ENCODE data around the gene EPG5. TPM values are rescaled to one million over a fixed set of nuclear protein-coding genes. Genes with fewer than 3 reads are reported as not detected.

The EPG5 gene
- total and polyA plus RNA-seq, 2 donors from 2014 or later = 4.8 to 32.5 TPM

DNA sequence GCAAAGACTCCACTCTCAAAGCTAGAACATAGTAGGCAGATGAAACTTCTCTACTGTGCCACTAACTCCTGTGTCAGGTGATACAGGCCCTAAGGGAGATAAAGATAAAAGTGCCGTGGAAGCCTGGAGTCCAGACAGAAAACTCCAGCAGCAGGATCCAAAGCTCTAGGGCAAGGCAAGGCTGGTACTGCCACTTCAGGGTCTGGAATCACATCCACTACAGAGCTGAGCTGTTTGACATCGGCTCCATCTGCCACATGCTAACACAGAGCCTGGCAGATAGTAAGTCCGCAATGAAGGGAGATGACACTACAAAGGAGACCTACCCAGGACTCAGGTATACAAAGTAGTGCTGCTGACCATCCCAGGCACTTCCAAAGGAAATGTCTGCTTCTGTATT lies 34.4 kb downstream of the EPG5 start:
- Histone ChIP-seq H3K27me3 (ENCODE audit: control insufficient read depth, insufficient read depth, low read length) (no peaks in the 10 kb centered on the region), H3K36me3 (ENCODE audit: control insufficient read depth in 2 of 3, insufficient read depth in 3 of 3, low read length in 3 of 3) (peaks cover 5 to 21% (median 18%) of the 10 kb centered on the region in 3 donors), H3K4me3 (ENCODE audit: low read length in 3 of 3) (no peak overlapping the region), H3K27ac (ENCODE audit: low read depth in 2 of 2, low read length in 2 of 2) (no peak overlapping the region), H3K9ac (ENCODE audit: low read length in 3 of 3) (no peak overlapping the region), H3K9me3 (ENCODE audit: control insufficient read depth in 2 of 3, insufficient read depth in 1 of 3, low read length in 3 of 3) (no peaks in the 10 kb centered on the region), H3K4me1 (ENCODE audit: control insufficient read depth in 2 of 3, insufficient read depth in 2 of 3, low read depth in 1 of 3, low read length in 3 of 3) (no peaks in the 10 kb centered on the region)
- intact Hi-C loops (cut with DNase I) = no loop called here
- TF ChIP-seq, protein P1, sequence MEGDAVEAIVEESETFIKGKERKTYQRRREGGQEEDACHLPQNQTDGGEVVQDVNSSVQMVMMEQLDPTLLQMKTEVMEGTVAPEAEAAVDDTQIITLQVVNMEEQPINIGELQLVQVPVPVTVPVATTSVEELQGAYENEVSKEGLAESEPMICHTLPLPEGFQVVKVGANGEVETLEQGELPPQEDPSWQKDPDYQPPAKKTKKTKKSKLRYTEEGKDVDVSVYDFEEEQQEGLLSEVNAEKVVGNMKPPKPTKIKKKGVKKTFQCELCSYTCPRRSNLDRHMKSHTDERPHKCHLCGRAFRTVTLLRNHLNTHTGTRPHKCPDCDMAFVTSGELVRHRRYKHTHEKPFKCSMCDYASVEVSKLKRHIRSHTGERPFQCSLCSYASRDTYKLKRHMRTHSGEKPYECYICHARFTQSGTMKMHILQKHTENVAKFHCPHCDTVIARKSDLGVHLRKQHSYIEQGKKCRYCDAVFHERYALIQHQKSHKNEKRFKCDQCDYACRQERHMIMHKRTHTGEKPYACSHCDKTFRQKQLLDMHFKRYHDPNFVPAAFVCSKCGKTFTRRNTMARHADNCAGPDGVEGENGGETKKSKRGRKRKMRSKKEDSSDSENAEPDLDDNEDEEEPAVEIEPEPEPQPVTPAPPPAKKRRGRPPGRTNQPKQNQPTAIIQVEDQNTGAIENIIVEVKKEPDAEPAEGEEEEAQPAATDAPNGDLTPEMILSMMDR (IDR thresholded peaks at IDR 0.05; ENCODE audit: borderline replicate concordance, extremely low read depth, insufficient read depth) = no peak
- FAIRE-seq = no peak
- DNase-seq = no peak

DNA sequence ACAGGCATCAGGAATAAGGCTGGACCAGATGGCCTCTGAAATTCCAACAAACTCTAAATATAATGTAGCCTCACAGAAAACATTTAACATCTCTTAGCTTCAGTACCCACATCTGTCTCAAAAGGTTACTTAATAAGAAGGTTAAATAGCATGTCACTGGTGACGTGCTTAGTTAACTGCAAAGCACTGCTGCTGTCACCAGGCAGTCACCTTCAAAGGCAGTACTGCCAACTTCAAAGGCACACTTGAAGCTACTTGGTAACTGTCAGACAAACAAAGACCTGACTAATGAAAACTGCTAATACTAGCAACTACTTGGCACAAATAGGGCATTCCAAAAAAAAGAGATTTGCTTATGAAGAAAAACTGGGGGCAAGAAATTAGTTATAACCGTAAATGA lies 36.2 kb downstream of the EPG5 start:
- Histone ChIP-seq H3K27ac (ENCODE audit: low read depth in 2 of 2, low read length in 2 of 2) (no peak overlapping the region), H3K9ac (ENCODE audit: low read length in 3 of 3) (no peak overlapping the region), H3K4me1 (ENCODE audit: control insufficient read depth in 2 of 3, insufficient read depth in 2 of 3, low read depth in 1 of 3, low read length in 3 of 3) (no peaks in the 10 kb centered on the region), H3K9me3 (ENCODE audit: control insufficient read depth in 2 of 3, insufficient read depth in 1 of 3, low read length in 3 of 3) (no peaks in the 10 kb centered on the region), H3K27me3 (ENCODE audit: control insufficient read depth, insufficient read depth, low read length) (no peaks in the 10 kb centered on the region), H3K36me3 (ENCODE audit: control insufficient read depth in 2 of 3, insufficient read depth in 3 of 3, low read length in 3 of 3) (peaks cover 5 to 21% (median 18%) of the 10 kb centered on the region in 3 donors), H3K4me3 (ENCODE audit: low read length in 3 of 3) (no peak overlapping the region)
- FAIRE-seq (no peak), DNase-seq (no peak)
- TF ChIP-seq, protein P1 (IDR thresholded peaks at IDR 0.05; ENCODE audit: borderline replicate concordance, extremely low read depth, insufficient read depth) = no peak
- intact Hi-C loops (cut with DNase I) = no loop called here

DNA sequence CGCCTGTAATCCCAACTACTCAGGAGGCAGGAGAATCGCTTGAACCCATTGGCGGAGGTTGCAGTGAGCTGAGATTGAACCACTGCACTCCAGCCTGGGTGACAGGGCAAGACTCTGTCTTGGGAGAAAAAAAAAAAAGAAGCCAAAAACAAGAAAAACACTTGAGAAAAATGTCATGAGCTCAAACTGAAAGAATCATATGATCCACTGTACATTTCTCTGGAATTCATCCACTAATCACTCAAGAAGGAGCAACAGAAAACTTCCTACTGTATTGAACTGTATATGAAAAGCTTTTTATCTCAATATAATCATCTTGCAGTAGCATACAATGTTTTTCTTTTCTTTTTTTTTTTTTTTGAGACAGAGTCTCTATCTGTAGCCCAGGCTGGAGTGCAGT lies 40.4 kb downstream of the EPG5 start:
- Histone ChIP-seq H3K9ac (ENCODE audit: low read length in 3 of 3) (no peak overlapping the region), H3K36me3 (ENCODE audit: control insufficient read depth in 2 of 3, insufficient read depth in 3 of 3, low read length in 3 of 3) (peaks cover 2 to 50% (median 35%) of the 10 kb centered on the region in 3 donors), H3K4me1 (ENCODE audit: control insufficient read depth in 2 of 3, insufficient read depth in 2 of 3, low read depth in 1 of 3, low read length in 3 of 3) (no peaks in the 10 kb centered on the region), H3K27me3 (ENCODE audit: control insufficient read depth, insufficient read depth, low read length) (no peaks in the 10 kb centered on the region), H3K9me3 (ENCODE audit: control insufficient read depth in 2 of 3, insufficient read depth in 1 of 3, low read length in 3 of 3) (no peaks in the 10 kb centered on the region), H3K4me3 (ENCODE audit: low read length in 3 of 3) (no peak overlapping the region), H3K27ac (ENCODE audit: low read depth in 2 of 2, low read length in 2 of 2) (no peak overlapping the region)
- no peak for DNase-seq
- intact Hi-C loops (cut with DNase I) = no loop called here
- FAIRE-seq = no peak
- TF ChIP-seq, protein P1 (IDR thresholded peaks at IDR 0.05; ENCODE audit: borderline replicate concordance, extremely low read depth, insufficient read depth) = no peak

DNA sequence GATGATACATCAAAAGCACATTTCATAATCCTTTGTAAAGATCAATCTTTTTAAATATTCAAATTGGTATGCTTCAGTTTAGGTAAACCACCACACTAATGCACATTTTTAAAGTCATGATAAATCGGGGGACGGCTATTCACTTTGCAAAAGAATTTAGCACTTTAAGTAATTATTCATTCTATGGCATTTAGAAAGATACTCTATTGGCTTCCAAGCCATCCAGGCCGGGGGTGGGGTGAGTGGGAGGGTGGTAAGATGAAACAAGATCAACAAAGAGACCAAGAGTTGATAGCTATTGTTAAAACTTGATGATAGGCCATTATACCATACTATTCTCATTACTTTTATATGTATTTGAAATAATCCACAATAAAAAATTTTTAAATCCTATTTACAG lies 41.0 kb downstream of the EPG5 start:
- Histone ChIP-seq H3K9ac (ENCODE audit: low read length in 3 of 3) (no peak overlapping the region), H3K36me3 (ENCODE audit: control insufficient read depth in 2 of 3, insufficient read depth in 3 of 3, low read length in 3 of 3) (peaks cover 2 to 55% (median 34%) of the 10 kb centered on the region in 3 donors), H3K9me3 (ENCODE audit: control insufficient read depth in 2 of 3, insufficient read depth in 1 of 3, low read length in 3 of 3) (no peaks in the 10 kb centered on the region), H3K27me3 (ENCODE audit: control insufficient read depth, insufficient read depth, low read length) (no peaks in the 10 kb centered on the region), H3K4me1 (ENCODE audit: control insufficient read depth in 2 of 3, insufficient read depth in 2 of 3, low read depth in 1 of 3, low read length in 3 of 3) (no peaks in the 10 kb centered on the region), H3K27ac (ENCODE audit: low read depth in 2 of 2, low read length in 2 of 2) (no peak overlapping the region), H3K4me3 (ENCODE audit: low read length in 3 of 3) (no peak overlapping the region)
- DNase-seq (peak in 1 of 5 donors; percentile 15), FAIRE-seq (no peak)
- intact Hi-C loops (cut with DNase I) = no loop called here
- TF ChIP-seq, protein P1 (IDR thresholded peaks at IDR 0.05; ENCODE audit: borderline replicate concordance, extremely low read depth, insufficient read depth) = no peak

Measured in kidney (tissue), 14 donors.